Peyer's patch (tissue), 4 donors: ENCODE data around the gene HCFC1R1.

Experiments
- CTCF ChIP-seq, 6 experiments: fragments of 450-650 bp in 4 of 6; fragments of 200-600 bp in 2 of 6; sonication (generic) in 1 of 6; IDR thresholded peaks; one replicate each; pipeline ENCODE4 v1.5.1; 2017 to 2019; ENCODE audit warnings: antibody characterized with exemption in 6 of 6, mild to moderate bottlenecking in 3 of 6, moderate library complexity in 1 of 6
- POLR2A ChIP-seq, 2 donors: fragments of 450-650 bp; IDR thresholded peaks; one replicate each; pipeline ENCODE4 v1.5.1; 2017; ENCODE audit warnings: antibody characterized with exemption in 2 of 2, mild to moderate bottlenecking in 2 of 2, moderate library complexity in 2 of 2

- TF ChIP-seq CTCF (IDR thresholded peaks at IDR 0.05) (no peak), POLR2A (IDR thresholded peaks at IDR 0.05) (no peak)
Observed at GRCh38 chr16:2976201-2976600, 47.5 kb downstream of the HCFC1R1 start.
